ENCODE data around the gene PACS2. TPM values are rescaled to one million over a fixed set of nuclear protein-coding genes. Genes with fewer than 3 reads are reported as not detected.

The PACS2 gene
- total and polyA plus RNA-seq, 2 of the 4 experiments (the other 2 are of a cell fraction), result 15.6 to 32.2 TPM

DNA sequence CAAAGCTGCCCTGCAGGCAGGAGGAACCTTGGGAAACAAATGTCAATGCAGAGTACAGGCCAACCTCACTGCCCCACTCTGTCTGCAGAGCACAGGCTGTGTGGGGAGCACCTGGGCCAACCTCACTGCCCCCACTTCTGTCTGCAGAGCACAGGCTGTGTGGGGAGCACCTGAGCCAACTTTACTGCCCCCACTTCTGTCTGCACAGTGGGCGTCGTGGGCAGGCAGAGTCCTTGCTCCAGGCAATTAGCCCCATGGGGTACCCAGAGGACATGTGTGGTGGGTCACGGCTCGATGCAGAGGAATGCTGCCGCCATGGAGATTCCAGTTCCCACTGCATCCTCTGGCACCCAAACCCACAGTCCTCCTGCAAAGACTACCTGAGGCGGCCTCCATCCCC lies 39.9 kb upstream of the PACS2 start:
- Histone ChIP-seq H2BK5ac (ENCODE audit: low read depth, low read length, poor library complexity, severe bottlenecking) (no peak overlapping the region), H4K8ac (ENCODE audit: low read depth in 2 of 2, low read length in 2 of 2) (no peak overlapping the region), H2BK120ac (ENCODE audit: low read depth, low read length) (no peak overlapping the region), H3K14ac (replicated peaks; ENCODE audit: low read depth, low read length) (no peak overlapping the region), H4K91ac (ENCODE audit: insufficient read depth, low read depth, low read length) (no peak overlapping the region), H3K23ac (ENCODE audit: low read depth, low read length) (no peak overlapping the region), H3K27me3 (ENCODE audit: control insufficient read depth, insufficient read depth, low read length) (no peaks in the 10 kb centered on the region), H3K9me1 (ENCODE audit: insufficient read depth, low read length) (no peaks in the 10 kb centered on the region; the same call in 1 of the 2 replicates), H3K9me3 (ENCODE audit: control insufficient read depth, insufficient read depth, low read length) (no peaks in the 10 kb centered on the region), H3K4me3 (ENCODE audit: insufficient read depth, low read depth, low read length) (no peak overlapping the region), H3K4ac (ENCODE audit: low read depth, low read length) (no peak overlapping the region), H2BK20ac (ENCODE audit: low read depth, low read length) (no peak overlapping the region), H3K18ac (ENCODE audit: low read depth, low read length) (no peak overlapping the region), H3K9ac (ENCODE audit: low read depth, low read length) (no peak overlapping the region), H2AFZ (replicated peaks; ENCODE audit: low read length, poor library complexity) (no peak overlapping the region), H3K4me1 (ENCODE audit: control insufficient read depth, insufficient read depth, low read length) (peaks cover 6% of the 10 kb centered on the region), H2AK9ac (replicated peaks; ENCODE audit: low read depth, low read length, poor library complexity) (no peak overlapping the region), H3K27ac (ENCODE audit: insufficient read depth, low read length) (no peak overlapping the region), H3K56ac (ENCODE audit: extremely low read depth, insufficient read depth, low read length) (no peak overlapping the region), H3K79me1 (ENCODE audit: low read depth in 1 of 2, low read length in 2 of 2) (peaks cover 11 to 28% of the 10 kb centered on the region in 2 experiments), H2AK5ac (ENCODE audit: low read depth, low read length) (no peak overlapping the region), H4K5ac (ENCODE audit: low read depth, low read length) (no peak overlapping the region), H3K36me3 (ENCODE audit: control insufficient read depth, insufficient read depth, low read length) (peaks cover 4% of the 10 kb centered on the region), H2BK15ac (ENCODE audit: low read depth, low read length) (no peak overlapping the region), H3K4me2 (ENCODE audit: low read depth, low read length) (no peak overlapping the region), H4K20me1 (ENCODE audit: insufficient read depth, low read length) (peaks cover 17% of the 10 kb centered on the region)
- dilution Hi-C loops (cut with HindIII; ENCODE audit: low sequenced_read_pairs, unreplicated experiment), result no loop called here
- intact Hi-C loops (cut with micrococcal nuclease), result no loop called here
- ATAC-seq (ENCODE audit: low read depth) (no peak), DNase-seq (no peak)
- ChIA-PET CTCF (no interaction called here), POLR2A (ENCODE audit: unreplicated experiment) (no interaction called here)
- no TSS peak for BruUV-seq (replicated peaks)
- TF ChIP-seq, protein P1, sequence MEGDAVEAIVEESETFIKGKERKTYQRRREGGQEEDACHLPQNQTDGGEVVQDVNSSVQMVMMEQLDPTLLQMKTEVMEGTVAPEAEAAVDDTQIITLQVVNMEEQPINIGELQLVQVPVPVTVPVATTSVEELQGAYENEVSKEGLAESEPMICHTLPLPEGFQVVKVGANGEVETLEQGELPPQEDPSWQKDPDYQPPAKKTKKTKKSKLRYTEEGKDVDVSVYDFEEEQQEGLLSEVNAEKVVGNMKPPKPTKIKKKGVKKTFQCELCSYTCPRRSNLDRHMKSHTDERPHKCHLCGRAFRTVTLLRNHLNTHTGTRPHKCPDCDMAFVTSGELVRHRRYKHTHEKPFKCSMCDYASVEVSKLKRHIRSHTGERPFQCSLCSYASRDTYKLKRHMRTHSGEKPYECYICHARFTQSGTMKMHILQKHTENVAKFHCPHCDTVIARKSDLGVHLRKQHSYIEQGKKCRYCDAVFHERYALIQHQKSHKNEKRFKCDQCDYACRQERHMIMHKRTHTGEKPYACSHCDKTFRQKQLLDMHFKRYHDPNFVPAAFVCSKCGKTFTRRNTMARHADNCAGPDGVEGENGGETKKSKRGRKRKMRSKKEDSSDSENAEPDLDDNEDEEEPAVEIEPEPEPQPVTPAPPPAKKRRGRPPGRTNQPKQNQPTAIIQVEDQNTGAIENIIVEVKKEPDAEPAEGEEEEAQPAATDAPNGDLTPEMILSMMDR (conservative IDR thresholded peaks at IDR 0.05; ENCODE audit: low read depth, low read length), result no peak
- TF ChIP-seq, protein P2, sequence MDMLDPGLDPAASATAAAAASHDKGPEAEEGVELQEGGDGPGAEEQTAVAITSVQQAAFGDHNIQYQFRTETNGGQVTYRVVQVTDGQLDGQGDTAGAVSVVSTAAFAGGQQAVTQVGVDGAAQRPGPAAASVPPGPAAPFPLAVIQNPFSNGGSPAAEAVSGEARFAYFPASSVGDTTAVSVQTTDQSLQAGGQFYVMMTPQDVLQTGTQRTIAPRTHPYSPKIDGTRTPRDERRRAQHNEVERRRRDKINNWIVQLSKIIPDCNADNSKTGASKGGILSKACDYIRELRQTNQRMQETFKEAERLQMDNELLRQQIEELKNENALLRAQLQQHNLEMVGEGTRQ (IDR thresholded peaks at IDR 0.05; ENCODE audit: low read depth, low read length), result no peak
- no peak for TF ChIP-seq NFE2L2 (IDR thresholded peaks at IDR 0.05; ENCODE audit: low read depth, low read length)
- no CpG with 5 or more reads among the region's 6 CpGs for WGBS, 2 experiments (ENCODE audit: extremely low coverage in 2 of 2, insufficient read length in 1 of 2)
- in situ Hi-C loops (cut with MboI; ENCODE audit: low sequenced_read_pairs), result no loop called here

Data from IMR-90 (cell line).